Mucosa of descending colon (tissue), 3 donors: ENCODE measurements around the gene ELOVL3. TPM values are rescaled to one million over a fixed set of nuclear protein-coding genes. Genes with fewer than 3 reads are reported as not detected.

Experiments used
- ATAC-seq: fragments of 200-7000 bp; cut with Tn5 transposase; one replicate; pipeline ENCODE4 v1.9.1; 2020; ENCODE audit warnings: mild to moderate bottlenecking, moderate library complexity
- DNase-seq, 3 donors: peaks; one replicate each; pipeline ENCODE4 v3.0.0-alpha.2; 2020
- H3K36me3 ChIP-seq: fragments of 200-600 bp; one replicate; pipeline ENCODE4 v1.8.0; 2021; ENCODE audit warnings: low read depth, mild to moderate bottlenecking
- H3K4me1 ChIP-seq: fragments of 200-600 bp; one replicate; pipeline ENCODE4 v1.8.0; 2021; ENCODE audit warnings: low read depth, mild to moderate bottlenecking
- H3K4me3 ChIP-seq: fragments of 200-600 bp; one replicate; pipeline ENCODE4 v1.8.0; 2021; ENCODE audit warnings: mild to moderate bottlenecking
- H3K9me3 ChIP-seq: fragments of 200-600 bp; one replicate; pipeline ENCODE4 v1.8.0; 2021; ENCODE audit warnings: mild to moderate bottlenecking
- CTCF ChIP-seq: fragments of 200-600 bp; IDR thresholded peaks from one replicate; pipeline ENCODE4 v1.8.0; 2022; ENCODE audit warnings: antibody characterized with exemption, mild to moderate bottlenecking
- intact Hi-C, 2 donors: fragments of 100-400 bp; cut with DNase I in 1 of 2; cut with micrococcal nuclease in 1 of 2; formaldehyde crosslinking; loops; one replicate each; pipeline versions ENCODE4 v1.11.0 to v1.11.1; 2022; cut with DNase I, micrococcal nuclease
- total RNA-seq, 3 donors: library from RNA; stranded (reverse); fragmentation: NEBNext Ultra II Directional in 2 of 3; extraction: Animal tissue kit (Norgen Biotek cat#: 25700) in 2 of 3; gene quantifications; one replicate each; pipeline versions ENCODE4 v1.2.1 to v1.2.4, GENCODE V29; 2021 to 2023
- donor health status: DM: no; HTN: no; CAD: no; lungs with moderate emphysema.
- donor health status: DM: no; HTN: no; CAD: no.
- donor health status: DM: no; HTN: yes; CAD: no.

Gene ELOVL3
- total RNA-seq, 3 donors from 2014 or later, result 0.22 TPM; not detected in 2

- H3K4me3 ChIP-seq, result no peak overlapping the region
- TF ChIP-seq CTCF, result no peak
- no peaks in the 10 kb centered on the region for H3K9me3 ChIP-seq
- peaks cover 25% of the 10 kb centered on the region for H3K4me1 ChIP-seq
- ATAC-seq (peak; percentile 19), DNase-seq (peak; percentile 57 to 68 (median 62))
- H3K36me3 ChIP-seq, result no peaks in the 10 kb centered on the region
- intact Hi-C loops, result no loop called here
Observed at GRCh38 chr10:102230861-102231356, 4.8 kb downstream of the ELOVL3 start.

GRCh38 chr10:102231357-102232318 is 5.5 kb downstream of the ELOVL3 start:
- H3K36me3 ChIP-seq, result no peaks in the 10 kb centered on the region
- no peak overlapping the region for H3K4me3 ChIP-seq
- DNase-seq, result peak; percentile 71 to 77 (median 74)
- intact Hi-C loops, result no loop called here
- H3K4me1 ChIP-seq, result peaks cover 18% of the 10 kb centered on the region
- ATAC-seq, result peak; percentile 80
- no peaks in the 10 kb centered on the region for H3K9me3 ChIP-seq
- peak; percentile 92 for TF ChIP-seq CTCF

GRCh38 chr10:102233997-102234396 is 7.9 kb downstream of the ELOVL3 start:
- DNase-seq, result no peak
- ATAC-seq, result no peak
- no peaks in the 10 kb centered on the region for H3K36me3 ChIP-seq
- no peaks in the 10 kb centered on the region for H3K9me3 ChIP-seq
- peaks cover 18% of the 10 kb centered on the region for H3K4me1 ChIP-seq
- intact Hi-C loops, result no loop called here
- TF ChIP-seq CTCF, result no peak
- H3K4me3 ChIP-seq, result no peak overlapping the region

GRCh38 chr10:102234888-102235597 is 8.9 kb downstream of the ELOVL3 start:
- Histone ChIP-seq H3K4me3 (no peak overlapping the region), H3K36me3 (no peaks in the 10 kb centered on the region), H3K4me1 (peaks cover 15% of the 10 kb centered on the region), H3K9me3 (no peaks in the 10 kb centered on the region)
- DNase-seq, result no peak
- no peak for TF ChIP-seq CTCF
- ATAC-seq, result no peak
- intact Hi-C loops, result no loop called here

GRCh38 chr10:102235598-102235920 is 9.5 kb downstream of the ELOVL3 start:
- intact Hi-C loops, result no loop called here
- Histone ChIP-seq H3K36me3 (no peaks in the 10 kb centered on the region), H3K9me3 (no peaks in the 10 kb centered on the region), H3K4me3 (no peak overlapping the region), H3K4me1 (peaks cover 13% of the 10 kb centered on the region)
- peak; percentile 85 for ATAC-seq
- no peak for TF ChIP-seq CTCF
- DNase-seq, result no peak
